Retinal pigment epithelial cell (primary cell): ENCODE measurements around the gene SERTAD1.

Experiments used
- DNase-seq: peaks from one replicate; pipeline ENCODE4 v3.0.0-alpha.2; 2010; ENCODE audit warnings: low read depth
- H3K4me3 ChIP-seq: 2 replicates; pipeline ENCODE4 v1.5.1; 2011; ENCODE audit warnings: mild to moderate bottlenecking, low read length, control low read depth, moderate library complexity
- TF ChIP-seq, protein P1 (sequence below): conservative IDR thresholded peaks from 2 replicates; pipeline ENCODE4 v1.5.1; 2011; ENCODE audit warnings: low read depth, low read length, control low read depth, inconsistent platforms

The SERTAD1 gene

DNA sequence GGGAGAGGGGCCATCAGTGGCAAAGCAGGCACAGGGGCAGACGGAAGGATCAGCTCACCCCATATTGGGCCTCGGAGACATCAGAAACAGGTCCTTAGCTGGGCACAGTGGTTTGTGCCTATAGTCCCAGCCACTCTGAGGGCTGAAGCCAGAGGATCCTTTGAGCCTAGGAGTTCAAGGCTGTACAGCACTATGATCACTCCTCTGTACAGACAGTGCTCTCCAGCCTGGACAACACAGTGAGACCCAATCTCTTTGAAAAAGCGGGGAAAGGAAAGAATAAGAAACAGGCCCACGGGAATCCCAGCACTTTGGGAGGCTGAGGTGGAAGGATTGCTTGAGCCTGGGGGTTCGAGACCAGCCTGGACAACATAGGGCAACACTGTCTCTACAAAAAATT lies 6.0 kb downstream of the SERTAD1 start:
- no peak for DNase-seq
- TF ChIP-seq, protein P1, sequence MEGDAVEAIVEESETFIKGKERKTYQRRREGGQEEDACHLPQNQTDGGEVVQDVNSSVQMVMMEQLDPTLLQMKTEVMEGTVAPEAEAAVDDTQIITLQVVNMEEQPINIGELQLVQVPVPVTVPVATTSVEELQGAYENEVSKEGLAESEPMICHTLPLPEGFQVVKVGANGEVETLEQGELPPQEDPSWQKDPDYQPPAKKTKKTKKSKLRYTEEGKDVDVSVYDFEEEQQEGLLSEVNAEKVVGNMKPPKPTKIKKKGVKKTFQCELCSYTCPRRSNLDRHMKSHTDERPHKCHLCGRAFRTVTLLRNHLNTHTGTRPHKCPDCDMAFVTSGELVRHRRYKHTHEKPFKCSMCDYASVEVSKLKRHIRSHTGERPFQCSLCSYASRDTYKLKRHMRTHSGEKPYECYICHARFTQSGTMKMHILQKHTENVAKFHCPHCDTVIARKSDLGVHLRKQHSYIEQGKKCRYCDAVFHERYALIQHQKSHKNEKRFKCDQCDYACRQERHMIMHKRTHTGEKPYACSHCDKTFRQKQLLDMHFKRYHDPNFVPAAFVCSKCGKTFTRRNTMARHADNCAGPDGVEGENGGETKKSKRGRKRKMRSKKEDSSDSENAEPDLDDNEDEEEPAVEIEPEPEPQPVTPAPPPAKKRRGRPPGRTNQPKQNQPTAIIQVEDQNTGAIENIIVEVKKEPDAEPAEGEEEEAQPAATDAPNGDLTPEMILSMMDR: no peak
- H3K4me3 ChIP-seq: no peak overlapping the region

DNA sequence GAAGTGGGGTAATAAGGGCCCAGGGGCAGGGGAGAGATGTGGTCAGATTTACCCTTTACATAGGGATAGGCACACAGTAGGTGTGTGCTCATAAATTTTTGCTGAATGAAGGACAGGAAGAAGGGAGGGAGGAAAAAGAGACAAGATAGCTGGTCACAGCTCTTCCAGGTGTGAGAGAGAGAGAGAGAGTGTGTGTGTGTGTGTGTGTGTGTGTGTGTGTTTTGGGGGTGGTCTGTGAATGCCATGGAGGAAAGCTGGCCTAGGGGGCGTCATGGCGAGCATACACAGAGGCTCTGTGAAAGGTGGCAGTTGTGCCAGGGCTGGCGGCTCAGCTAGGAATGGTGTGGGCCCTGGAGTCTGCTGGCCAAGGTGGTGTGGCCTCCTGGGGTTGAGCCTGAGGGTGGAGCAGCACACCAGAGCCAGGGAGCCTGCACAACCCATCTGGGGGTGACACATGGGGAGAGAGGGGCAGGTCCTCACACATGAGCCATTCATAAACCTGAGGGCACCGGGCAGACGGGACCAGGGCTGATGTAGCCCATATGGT lies 6.7 kb downstream of the SERTAD1 start:
- H3K4me3 ChIP-seq: no peak overlapping the region
- TF ChIP-seq, protein P1: no peak
- DNase-seq: no peak

DNA sequence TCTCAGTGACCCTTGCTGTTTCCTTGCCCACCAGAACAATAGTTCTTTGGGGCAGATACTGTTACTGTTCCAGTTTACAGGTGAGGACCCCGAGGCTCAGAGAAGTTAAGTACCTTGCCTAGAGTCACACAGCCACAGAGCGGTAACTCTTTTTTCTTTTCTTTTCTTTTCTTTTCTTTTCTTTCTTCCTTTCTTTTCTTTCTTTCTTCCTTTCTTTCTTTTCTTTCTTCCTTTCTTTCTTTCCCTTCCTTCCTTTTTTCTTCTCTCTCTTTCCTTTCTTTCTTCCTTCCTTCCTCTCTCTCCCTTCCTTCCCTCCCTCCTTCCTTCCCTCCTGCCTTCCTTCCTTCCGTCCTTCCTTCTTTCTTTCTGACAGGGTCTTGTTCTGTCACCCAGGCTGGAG lies 7.8 kb downstream of the SERTAD1 start:
- no peak overlapping the region for H3K4me3 ChIP-seq
- DNase-seq: no peak
- TF ChIP-seq, protein P1: no peak

DNA sequence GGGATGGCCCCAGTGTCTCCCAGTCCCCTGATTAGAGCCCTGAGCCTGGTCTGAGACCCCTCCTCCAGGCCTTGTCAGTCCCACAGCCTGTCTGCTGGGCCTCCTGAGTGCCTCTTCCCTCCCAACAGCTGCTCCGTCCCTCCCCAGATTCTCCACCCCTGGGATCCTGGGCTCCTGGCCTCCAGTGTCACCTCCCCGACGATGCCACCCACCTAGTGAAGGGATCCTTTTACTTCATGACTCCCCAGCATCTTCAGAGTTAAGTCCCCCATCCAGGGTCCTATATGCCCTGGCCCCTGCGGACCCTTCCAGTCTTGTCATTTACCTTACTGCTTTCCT lies 8.2 kb downstream of the SERTAD1 start:
- no peak overlapping the region for H3K4me3 ChIP-seq
- DNase-seq: no peak
- TF ChIP-seq, protein P1: no peak

DNA sequence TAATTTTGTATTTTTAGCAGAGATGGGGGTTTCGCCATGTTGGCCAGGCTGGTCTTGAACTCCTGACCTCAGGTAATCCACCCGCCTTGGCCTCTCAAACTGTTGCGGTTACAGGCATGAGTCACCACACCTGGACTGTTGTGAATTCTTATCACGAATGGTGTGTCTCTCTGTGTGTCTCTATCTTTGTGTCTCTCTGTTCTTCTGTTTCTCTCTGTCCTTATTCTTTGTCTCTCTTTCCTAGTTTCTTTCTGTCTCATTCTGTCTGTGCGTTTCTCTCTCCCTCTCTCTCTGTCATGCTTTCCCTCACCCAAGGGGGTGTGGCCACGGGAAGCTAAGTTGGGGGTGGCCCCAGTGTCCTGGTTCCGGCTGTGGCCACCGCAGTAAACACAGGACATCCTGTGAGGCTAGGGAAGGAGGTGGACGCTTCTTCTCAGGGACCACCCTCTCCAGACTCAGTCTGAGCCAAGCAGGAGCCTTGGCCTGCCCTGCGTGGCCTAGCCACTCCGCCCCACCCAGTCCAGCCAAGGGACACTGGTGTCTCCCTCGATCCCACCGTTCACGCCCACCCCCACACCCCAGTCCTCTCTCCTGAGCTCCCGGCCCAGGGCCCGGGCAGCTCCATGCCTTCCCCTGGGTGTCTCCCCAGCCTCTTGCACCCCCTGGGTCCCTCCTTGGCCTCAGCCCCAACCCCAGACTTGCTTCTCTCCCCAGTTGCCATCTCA lies 8.7 kb downstream of the SERTAD1 start:
- DNase-seq: no peak
- no peak overlapping the region for H3K4me3 ChIP-seq
- TF ChIP-seq, protein P1: no peak

DNA sequence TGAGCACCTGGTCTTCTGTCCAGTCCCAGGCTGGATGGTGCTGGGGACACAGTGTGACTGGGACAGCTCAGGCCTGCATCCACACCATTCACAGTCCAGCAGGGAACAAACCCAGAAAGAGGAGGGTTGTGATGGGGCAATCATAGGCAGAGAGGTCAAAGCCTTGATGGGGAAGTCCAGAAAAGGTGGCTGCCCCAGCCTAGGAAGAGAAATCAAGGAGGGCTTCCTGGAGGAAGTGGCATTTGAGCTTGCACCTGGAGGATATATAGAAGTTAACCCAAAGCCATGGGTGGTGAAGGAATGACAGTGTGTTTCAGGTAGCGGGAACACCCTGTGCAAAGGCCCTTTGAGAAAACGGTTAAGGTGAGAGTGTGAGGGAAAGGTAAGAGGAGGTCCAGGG lies 10.0 kb downstream of the SERTAD1 start:
- no peak for DNase-seq
- TF ChIP-seq, protein P1: no peak
- H3K4me3 ChIP-seq: no peak overlapping the region
